ENCODE results near the gene RAVER1. TPM values are rescaled to one million over a fixed set of nuclear protein-coding genes. Genes with fewer than 3 reads are reported as not detected.
A peak's percentile ranks its signal among the peaks of the same experiment; 100 is the strongest.
"Not testable (repeated sequence)": the region's sequence is repeated elsewhere in the genome, so short reads cannot be mapped to it uniquely, and the experiment has no call there.

The RAVER1 gene
- total and polyA plus RNA-seq, 5 donors, result 9.8 to 20.1 (median 14.7) TPM

DNA sequence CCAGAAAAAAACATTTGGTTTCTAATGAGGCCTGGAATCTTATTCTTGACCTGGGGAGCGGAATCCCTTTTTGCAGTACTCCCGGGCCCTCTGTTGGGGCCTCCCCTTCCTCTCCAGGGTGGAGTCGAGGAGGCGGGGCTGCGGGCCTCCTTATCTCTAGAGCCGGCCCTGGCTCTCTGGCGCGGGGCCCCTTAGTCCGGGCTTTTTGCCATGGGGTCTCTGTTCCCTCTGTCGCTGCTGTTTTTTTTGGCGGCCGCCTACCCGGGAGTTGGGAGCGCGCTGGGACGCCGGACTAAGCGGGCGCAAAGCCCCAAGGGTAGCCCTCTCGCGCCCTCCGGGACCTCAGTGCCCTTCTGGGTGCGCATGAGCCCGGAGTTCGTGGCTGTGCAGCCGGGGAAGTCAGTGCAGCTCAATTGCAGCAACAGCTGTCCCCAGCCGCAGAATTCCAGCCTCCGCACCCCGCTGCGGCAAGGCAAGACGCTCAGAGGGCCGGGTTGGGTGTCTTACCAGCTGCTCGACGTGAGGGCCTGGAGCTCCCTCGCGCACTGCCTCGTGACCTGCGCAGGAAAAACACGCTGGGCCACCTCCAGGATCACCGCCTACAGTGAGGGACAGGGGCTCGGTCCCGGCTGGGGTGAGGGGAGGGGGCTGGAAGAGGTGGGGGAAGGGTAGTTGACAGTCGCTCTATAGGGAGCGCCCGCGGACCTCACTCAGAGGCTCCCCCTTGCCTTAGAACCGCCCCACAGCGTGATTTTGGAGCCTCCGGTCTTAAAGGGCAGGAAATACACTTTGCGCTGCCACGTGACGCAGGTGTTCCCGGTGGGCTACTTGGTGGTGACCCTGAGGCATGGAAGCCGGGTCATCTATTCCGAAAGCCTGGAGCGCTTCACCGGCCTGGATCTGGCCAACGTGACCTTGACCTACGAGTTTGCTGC is 46.3 kb downstream of the RAVER1 start, which contains the start of gene ICAM4:
Gene ICAM4 (plus strand): TSS at position 153 of the 935 bp plus-strand sequence. CDS start 58 bp downstream, at position 211.
- intact Hi-C loops (cut with DNase I), result no loop called here
- Histone ChIP-seq H3K27me3 (ENCODE audit: control insufficient read depth, insufficient read depth) (no peaks in the 10 kb centered on the region), H3K4me1 (ENCODE audit: control insufficient read depth, insufficient read depth, low read length) (peaks cover 14% of the 10 kb centered on the region), H3K4me3 (ENCODE audit: low read length) (peak within 1 kb of the TSS; percentile 30), H3K27ac (ENCODE audit: low read length) (peak within 1 kb of the TSS; percentile 25), H3K9me3 (ENCODE audit: control insufficient read depth, low read length) (no peaks in the 10 kb centered on the region)
- ATAC-seq (peak; percentile 84 to 88), DNase-seq (peak; percentile 91 to 98 (median 97))
- WGBS, result 3% methylated on average over 59 of the region's 59 CpGs

DNA sequence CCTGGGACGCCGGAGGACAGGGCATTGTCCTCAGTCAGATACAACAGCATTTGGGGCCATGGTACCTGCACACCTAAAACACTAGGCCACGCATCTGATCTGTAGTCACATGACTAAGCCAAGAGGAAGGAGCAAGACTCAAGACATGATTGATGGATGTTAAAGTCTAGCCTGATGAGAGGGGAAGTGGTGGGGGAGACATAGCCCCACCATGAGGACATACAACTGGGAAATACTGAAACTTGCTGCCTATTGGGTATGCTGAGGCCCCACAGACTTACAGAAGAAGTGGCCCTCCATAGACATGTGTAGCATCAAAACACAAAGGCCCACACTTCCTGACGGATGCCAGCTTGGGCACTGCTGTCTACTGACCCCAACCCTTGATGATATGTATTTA is 47.9 kb downstream of the RAVER1 start:
- Histone ChIP-seq H3K4me3 (ENCODE audit: low read length) (no peak overlapping the region), H3K27ac (ENCODE audit: low read length) (no peak overlapping the region), H3K4me1 (ENCODE audit: control insufficient read depth, insufficient read depth, low read length) (peaks cover 8% of the 10 kb centered on the region), H3K9me3 (ENCODE audit: control insufficient read depth, low read length) (no peaks in the 10 kb centered on the region), H3K27me3 (ENCODE audit: control insufficient read depth, insufficient read depth) (no peaks in the 10 kb centered on the region)
- ATAC-seq (no peak), DNase-seq (no peak)
- 90% methylated on average over 4 of the region's 4 CpGs for WGBS
- intact Hi-C loops (cut with DNase I), result no loop called here

GRCh38 chr19:10284960-10285278 is 48.4 kb downstream of the RAVER1 start:
- H3K27ac ChIP-seq (ENCODE audit: low read length), result no peak overlapping the region
- DNase-seq (no peak), ATAC-seq (no peak)
- 96% methylated on average over 13 of the region's 13 CpGs for WGBS
- H3K4me3 ChIP-seq (ENCODE audit: low read length), result no peak overlapping the region
- no peaks in the 10 kb centered on the region for H3K9me3 ChIP-seq (ENCODE audit: control insufficient read depth, low read length)
- intact Hi-C loops (cut with DNase I), result no loop called here
- no peaks in the 10 kb centered on the region for H3K27me3 ChIP-seq (ENCODE audit: control insufficient read depth, insufficient read depth)
- H3K4me1 ChIP-seq (ENCODE audit: control insufficient read depth, insufficient read depth, low read length), result peaks cover 5% of the 10 kb centered on the region

DNA sequence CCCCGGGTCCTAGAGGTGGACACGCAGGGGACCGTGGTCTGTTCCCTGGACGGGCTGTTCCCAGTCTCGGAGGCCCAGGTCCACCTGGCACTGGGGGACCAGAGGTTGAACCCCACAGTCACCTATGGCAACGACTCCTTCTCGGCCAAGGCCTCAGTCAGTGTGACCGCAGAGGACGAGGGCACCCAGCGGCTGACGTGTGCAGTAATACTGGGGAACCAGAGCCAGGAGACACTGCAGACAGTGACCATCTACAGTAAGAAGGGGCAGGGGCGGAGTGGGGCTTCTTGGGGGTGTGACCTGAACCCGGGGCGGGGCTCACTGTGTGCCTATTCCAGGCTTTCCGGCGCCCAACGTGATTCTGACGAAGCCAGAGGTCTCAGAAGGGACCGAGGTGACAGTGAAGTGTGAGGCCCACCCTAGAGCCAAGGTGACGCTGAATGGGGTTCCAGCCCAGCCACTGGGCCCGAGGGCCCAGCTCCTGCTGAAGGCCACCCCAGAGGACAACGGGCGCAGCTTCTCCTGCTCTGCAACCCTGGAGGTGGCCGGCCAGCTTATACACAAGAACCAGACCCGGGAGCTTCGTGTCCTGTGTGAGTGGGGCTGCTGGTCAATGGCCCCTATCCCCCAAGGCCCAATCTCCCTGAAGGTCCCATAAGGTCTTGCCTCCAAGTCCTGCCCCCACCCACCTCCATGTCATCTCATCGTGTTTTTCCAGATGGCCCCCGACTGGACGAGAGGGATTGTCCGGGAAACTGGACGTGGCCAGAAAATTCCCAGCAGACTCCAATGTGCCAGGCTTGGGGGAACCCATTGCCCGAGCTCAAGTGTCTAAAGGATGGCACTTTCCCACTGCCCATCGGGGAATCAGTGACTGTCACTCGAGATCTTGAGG is 49.0 kb downstream of the RAVER1 start:
- ATAC-seq, result no peak

GRCh38 chr19:10283301-10284064 is 49.8 kb downstream of the RAVER1 start:
- H3K27me3 ChIP-seq (ENCODE audit: control insufficient read depth, insufficient read depth), result no peaks in the 10 kb centered on the region
- no peaks in the 10 kb centered on the region for H3K9me3 ChIP-seq (ENCODE audit: control insufficient read depth, low read length)
- 81% methylated on average over 23 of the region's 23 CpGs for WGBS
- no peak overlapping the region for H3K4me3 ChIP-seq (ENCODE audit: low read length)
- H3K4me1 ChIP-seq (ENCODE audit: control insufficient read depth, insufficient read depth, low read length), result peaks cover 2% of the 10 kb centered on the region
- no peak overlapping the region for H3K27ac ChIP-seq (ENCODE audit: low read length)
- ATAC-seq, result no peak
- intact Hi-C loops (cut with DNase I), result no loop called here
- DNase-seq, result no peak

More for the DNA sequence above, 49.0 kb downstream of the RAVER1 start:
- 91% methylated on average over 34 of the region's 34 CpGs for WGBS
- H3K27ac ChIP-seq (ENCODE audit: low read length), result no peak overlapping the region
- intact Hi-C loops (cut with DNase I), result no loop called here
- no peak overlapping the region for H3K4me3 ChIP-seq (ENCODE audit: low read length)
- no peaks in the 10 kb centered on the region for H3K9me3 ChIP-seq (ENCODE audit: control insufficient read depth, low read length)
- no peak for DNase-seq
- no peaks in the 10 kb centered on the region for H3K27me3 ChIP-seq (ENCODE audit: control insufficient read depth, insufficient read depth)
- peaks cover 5% of the 10 kb centered on the region for H3K4me1 ChIP-seq (ENCODE audit: control insufficient read depth, insufficient read depth, low read length)

DNA sequence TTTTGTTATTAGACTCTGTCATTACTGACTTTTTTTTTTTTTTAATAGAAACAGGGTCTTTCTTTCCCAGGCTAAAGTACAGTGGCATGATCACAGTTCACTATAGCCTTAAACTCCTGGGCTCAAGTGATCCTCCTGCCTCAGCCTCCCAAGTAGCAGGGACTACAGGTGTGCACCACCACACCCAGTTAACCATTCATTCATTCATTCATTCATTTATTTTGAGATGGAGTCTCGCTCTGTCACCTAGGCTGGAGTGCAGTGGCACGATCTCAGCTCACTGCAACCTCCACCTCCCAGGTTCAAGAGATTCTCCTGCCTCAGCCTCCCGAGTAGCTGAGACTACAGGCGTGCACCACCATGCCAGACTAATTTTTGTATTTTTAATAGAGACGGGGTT is 51.3 kb downstream of the RAVER1 start:
- DNase-seq; intact Hi-C loops (cut with DNase I); H3K9me3 ChIP-seq (ENCODE audit: control insufficient read depth, low read length); H3K27ac ChIP-seq (ENCODE audit: low read length); H3K4me3 ChIP-seq (ENCODE audit: low read length); ATAC-seq; H3K27me3 ChIP-seq (ENCODE audit: control insufficient read depth, insufficient read depth); H3K4me1 ChIP-seq (ENCODE audit: control insufficient read depth, insufficient read depth, low read length): not testable (repeated sequence)
- WGBS, result 94% methylated on average over 5 of the region's 5 CpGs

DNA sequence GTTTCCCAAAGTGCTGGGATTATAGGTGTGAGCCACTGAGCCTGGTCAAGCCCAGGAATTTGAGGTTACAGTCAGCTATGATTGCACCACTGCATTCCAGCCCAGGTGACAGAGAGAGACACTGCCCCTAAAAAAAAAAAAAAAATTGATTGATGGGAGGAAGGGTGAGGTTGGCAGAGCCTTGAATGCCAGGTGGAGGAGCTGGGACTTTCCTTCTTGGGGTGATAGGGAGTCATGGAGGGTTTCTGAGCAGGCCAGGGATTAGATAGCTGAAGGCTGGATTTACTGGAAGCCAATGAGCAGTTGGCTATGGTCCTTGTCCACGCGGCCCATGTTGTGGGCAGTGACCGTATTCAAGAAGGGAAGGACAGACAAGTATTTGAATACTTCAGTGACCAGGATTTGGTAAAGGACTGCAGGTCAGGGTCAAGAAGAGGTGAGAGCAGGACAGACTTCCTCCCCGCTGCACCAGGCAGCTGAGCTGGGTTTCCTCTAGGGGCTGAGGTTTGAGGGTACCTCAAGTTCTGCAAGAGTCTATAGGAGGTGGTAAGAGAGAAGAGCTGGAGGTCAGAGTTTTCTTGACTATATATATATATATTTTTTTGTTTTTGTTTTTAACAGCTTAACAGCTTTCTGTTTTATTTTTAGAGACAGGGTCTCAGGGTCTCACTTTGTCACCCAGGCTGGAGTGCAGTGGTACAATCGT is 53.4 kb downstream of the RAVER1 start:
- no peaks in the 10 kb centered on the region for H3K9me3 ChIP-seq (ENCODE audit: control insufficient read depth, low read length)
- no peak for DNase-seq
- no peaks in the 10 kb centered on the region for H3K27me3 ChIP-seq (ENCODE audit: control insufficient read depth, insufficient read depth)
- no peak overlapping the region for H3K27ac ChIP-seq (ENCODE audit: low read length)
- intact Hi-C loops (cut with DNase I), result loop anchor here in 2 of 4 donors (10.0 kb wide), 2 partner anchors 45 to 55 kb away; partner anchors contain the start of genes ICAM3 (in 1 of the 2) and RAVER1 (in 1 of the 2)
- no peak overlapping the region for H3K4me3 ChIP-seq (ENCODE audit: low read length)
- no peak for ATAC-seq
- no peaks in the 10 kb centered on the region for H3K4me1 ChIP-seq (ENCODE audit: control insufficient read depth, insufficient read depth, low read length)
- WGBS, result 83% methylated on average over 5 of the region's 5 CpGs

- H3K9me3 ChIP-seq (ENCODE audit: control insufficient read depth, low read length), result no peaks in the 10 kb centered on the region
- H3K4me3 ChIP-seq (ENCODE audit: low read length), result no peak overlapping the region
- H3K27me3 ChIP-seq (ENCODE audit: control insufficient read depth, insufficient read depth), result no peaks in the 10 kb centered on the region
- no peaks in the 10 kb centered on the region for H3K4me1 ChIP-seq (ENCODE audit: control insufficient read depth, insufficient read depth, low read length)
- WGBS, result 98% methylated on average over 1 of the region's 1 CpG
- ATAC-seq, result no peak
- no peak for DNase-seq
- no peak overlapping the region for H3K27ac ChIP-seq (ENCODE audit: low read length)
- intact Hi-C loops (cut with DNase I), result loop anchor here in 2 of 4 donors (10.0 kb wide), 2 partner anchors 46 to 56 kb away; partner anchors contain the start of genes ICAM3 (in 1 of the 2) and RAVER1 (in 1 of the 2)
Observed at GRCh38 chr19:10278935-10279334, 54.4 kb downstream of the RAVER1 start.

DNA sequence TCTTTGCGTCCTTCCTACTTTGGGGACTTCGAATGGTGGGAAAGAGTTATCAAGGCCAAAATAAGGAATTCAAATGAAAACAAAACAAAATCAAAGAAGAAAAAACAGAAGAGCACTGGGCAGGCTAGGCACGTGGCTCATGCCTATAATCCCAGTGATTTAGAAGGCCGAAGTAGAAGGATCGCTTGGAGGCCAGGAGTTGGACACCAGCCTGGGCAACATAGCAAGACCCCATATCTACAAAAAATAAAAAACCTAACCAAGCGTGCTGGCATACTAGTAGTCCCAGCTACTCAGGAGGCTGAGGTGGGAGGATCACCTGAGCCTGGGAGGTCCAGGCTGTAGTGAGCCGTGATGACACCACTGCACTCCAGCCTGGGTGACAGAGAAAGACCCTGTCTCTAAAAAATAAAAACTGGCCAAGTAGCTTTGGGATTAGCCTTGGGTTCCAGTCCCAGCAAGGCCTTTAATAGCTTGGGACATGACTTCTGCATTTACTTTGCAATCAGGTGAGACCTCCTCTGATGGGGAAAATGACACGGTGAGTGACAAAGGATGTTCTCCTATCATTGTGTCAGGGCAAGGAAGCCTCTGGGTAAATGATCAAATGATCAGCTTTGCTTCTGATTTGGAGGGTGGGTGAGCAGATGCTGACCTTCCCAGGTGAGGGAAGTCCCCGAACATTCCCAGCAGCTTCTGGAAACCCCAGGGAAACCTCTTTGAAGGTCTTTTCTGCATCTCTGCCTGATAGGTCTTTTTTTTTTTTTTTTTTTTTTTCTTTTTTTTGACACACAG is 55.3 kb downstream of the RAVER1 start:
- Histone ChIP-seq H3K9me3 (ENCODE audit: control insufficient read depth, low read length) (no peaks in the 10 kb centered on the region), H3K27me3 (ENCODE audit: control insufficient read depth, insufficient read depth) (no peaks in the 10 kb centered on the region), H3K27ac (ENCODE audit: low read length) (no peak overlapping the region), H3K4me3 (ENCODE audit: low read length) (no peak overlapping the region), H3K4me1 (ENCODE audit: control insufficient read depth, insufficient read depth, low read length) (no peaks in the 10 kb centered on the region)
- 92% methylated on average over 9 of the region's 9 CpGs for WGBS
- ATAC-seq, result no peak
- no peak for DNase-seq
- intact Hi-C loops (cut with DNase I), result loop anchor here in 2 of 4 donors (10.0 kb wide), 2 partner anchors 47 to 57 kb away; partner anchors contain the start of genes ICAM3 (in 1 of the 2) and RAVER1 (in 1 of the 2)

Data from right cardiac atrium (tissue), 5 donors.